Stimulated activated CD8-positive, alpha-beta memory T cell treated with anti-CD3 and anti-CD28 coated beads, Interleukin-15, amount 100 ng/mL, for 1 hour (primary cell): ENCODE measurements around the gene ARID1B.

Experiments
- DNase-seq: peaks from one replicate; pipeline ENCODE4 v3.0.0-alpha.2; 2020; ENCODE audit warnings: low read depth

ARID1B gene

GRCh38 chr6:156879591-156879990 is 102.4 kb downstream of the ARID1B start:
- DNase-seq: no peak

- no peak for DNase-seq
Observed at GRCh38 chr6:156880913-156881312, 103.7 kb downstream of the ARID1B start.

GRCh38 chr6:156881687-156882629 is 104.8 kb downstream of the ARID1B start:
- no peak for DNase-seq

GRCh38 chr6:156883497-156884252 is 106.5 kb downstream of the ARID1B start:
- DNase-seq: no peak

GRCh38 chr6:156884306-156884705 is 107.1 kb downstream of the ARID1B start:
- no peak for DNase-seq

- DNase-seq: no peak
Observed at GRCh38 chr6:156885562-156885961, 108.4 kb downstream of the ARID1B start.

GRCh38 chr6:156886409-156886808 is 109.2 kb downstream of the ARID1B start:
- DNase-seq: no peak

- DNase-seq: no peak
Observed at GRCh38 chr6:156887623-156888269, 110.6 kb downstream of the ARID1B start.

GRCh38 chr6:156889469-156889868 is 112.3 kb downstream of the ARID1B start:
- no peak for DNase-seq

- DNase-seq: no peak
Observed at GRCh38 chr6:156889986-156890385, 112.8 kb downstream of the ARID1B start.

- DNase-seq: no peak
Observed at GRCh38 chr6:156890627-156891314, 113.6 kb downstream of the ARID1B start.

- no peak for DNase-seq
Observed at GRCh38 chr6:156897907-156898531, 120.8 kb downstream of the ARID1B start.

- no peak for DNase-seq
Observed at GRCh38 chr6:156899071-156899470, 121.9 kb downstream of the ARID1B start.

- no peak for DNase-seq
Observed at GRCh38 chr6:156899532-156900135, 122.5 kb downstream of the ARID1B start.

GRCh38 chr6:156900292-156900691 is 123.1 kb downstream of the ARID1B start:
- no peak for DNase-seq

- no peak for DNase-seq
Observed at GRCh38 chr6:156901309-156902019, 124.3 kb downstream of the ARID1B start.

- no peak for DNase-seq
Observed at GRCh38 chr6:156902782-156903181, 125.6 kb downstream of the ARID1B start.

GRCh38 chr6:156904176-156904967 is 127.2 kb downstream of the ARID1B start:
- DNase-seq: no peak

GRCh38 chr6:156905801-156906200 is 128.6 kb downstream of the ARID1B start:
- DNase-seq: no peak

- no peak for DNase-seq
Observed at GRCh38 chr6:156906451-156906850, 129.3 kb downstream of the ARID1B start.
